HFF-Myc (cell line): ENCODE results near the gene SMOC1.

Experiments
- DNase-seq: peaks from one replicate; pipeline ENCODE4 v3.0.0-alpha.2; 2011; ENCODE audit warnings: low read depth; ENCODE audit errors: extremely low read depth
- H3K4me3 ChIP-seq: replicated peaks from 2 replicates; pipeline ENCODE4 v1.5.1; 2011; ENCODE audit warnings: low read depth, mild to moderate bottlenecking, control low read depth, low read length
- CTCF ChIP-seq: IDR thresholded peaks from 2 replicates; pipeline ENCODE4 v1.5.1; 2012; ENCODE audit warnings: mild to moderate bottlenecking, low read depth, low read length, control low read depth; ENCODE audit errors: missing control alignments

Gene SMOC1

GRCh38 chr14:69933623-69934275, 54.5 kb downstream of the SMOC1 start:
- no peak for TF ChIP-seq CTCF
- no peak for DNase-seq
- H3K4me3 ChIP-seq: no peak overlapping the region

GRCh38 chr14:69937367-69938081, 58.3 kb downstream of the SMOC1 start:
- DNase-seq: no peak
- no peak overlapping the region for H3K4me3 ChIP-seq
- no peak for TF ChIP-seq CTCF

GRCh38 chr14:69938751-69939150, 59.5 kb downstream of the SMOC1 start:
- no peak overlapping the region for H3K4me3 ChIP-seq
- no peak for TF ChIP-seq CTCF
- DNase-seq: no peak

- TF ChIP-seq CTCF: no peak
- no peak overlapping the region for H3K4me3 ChIP-seq
- DNase-seq: no peak
Observed at GRCh38 chr14:69941768-69942742, 62.8 kb downstream of the SMOC1 start.

- TF ChIP-seq CTCF: no peak
Observed at GRCh38 chr14:69943084-69943780, 64.0 kb downstream of the SMOC1 start.

GRCh38 chr14:69945347-69945746, 66.1 kb downstream of the SMOC1 start:
- no peak for DNase-seq
- no peak overlapping the region for H3K4me3 ChIP-seq
- no peak for TF ChIP-seq CTCF

More at GRCh38 chr14:69943084-69943780, 64.0 kb downstream of the SMOC1 start:
- no peak overlapping the region for H3K4me3 ChIP-seq
- no peak for DNase-seq
